Activated B cell treated with CpG ODN at 0.5 μM for 24 hours (primary cell): ENCODE measurements around the gene ZDHHC14. TPM values are rescaled to one million over a fixed set of nuclear protein-coding genes. Genes with fewer than 3 reads are reported as not detected.
"Not testable (repeated sequence)": the region's sequence is repeated elsewhere in the genome, so short reads cannot be mapped to it uniquely, and the experiment has no call there.

Source experiments
- ATAC-seq: fragments of 200-7000 bp; cut with Tn5 transposase; one replicate; pipeline ENCODE4 v1.10.0; 2021; ENCODE audit warnings: low read depth, mild to moderate bottlenecking, moderate library complexity
- CTCF ChIA-PET: fragments of 350-600 bp; sonication (Branson Sonifier 250); formaldehyde crosslinking; loops from one replicate; lab custom pipeline; 2021; ENCODE audit warnings: antibody characterized with exemption; lab: Charles Lee
- POLR2A ChIA-PET: fragments of 350-600 bp; sonication (Branson Sonifier 250); formaldehyde crosslinking; loops from one replicate; lab custom pipeline; 2021; ENCODE audit warnings: antibody characterized with exemption; lab: Charles Lee
- DNase-seq: peaks from one replicate; pipeline ENCODE4 v3.0.0; 2022
- H3K27ac Mint-ChIP-seq: one replicate; pipeline ENCODE4 v1.8.0; 2020; ENCODE audit warnings: mixed read lengths
- H3K27me3 Mint-ChIP-seq: one replicate; pipeline ENCODE4 v1.8.0; 2021; ENCODE audit warnings: mixed read lengths
- H3K36me3 Mint-ChIP-seq: one replicate; pipeline ENCODE4 v1.8.0; 2021; ENCODE audit warnings: low read depth, mixed read lengths
- H3K4me1 Mint-ChIP-seq: one replicate; pipeline ENCODE4 v1.8.0; 2021; ENCODE audit warnings: mixed read lengths
- H3K4me3 Mint-ChIP-seq: one replicate; pipeline ENCODE4 v1.8.0; 2020; ENCODE audit warnings: mild to moderate bottlenecking, mixed read lengths
- H3K9me3 Mint-ChIP-seq: one replicate; pipeline ENCODE4 v1.8.0; 2020; ENCODE audit warnings: mixed read lengths
- intact Hi-C: fragments of 100-400 bp; cut with micrococcal nuclease; formaldehyde crosslinking; loops from one replicate; pipeline ENCODE4 v1.15.1; 2024
- total RNA-seq: library from RNA; stranded (reverse); gene quantifications from 2 replicates; pipeline ENCODE4 v1.2.3, GENCODE V29; 2022
- TF ChIP-seq, protein P1 (sequence below): fragments of 200-600 bp; IDR thresholded peaks from one replicate; pipeline ENCODE4 v1.8.0; 2022; ENCODE audit warnings: antibody characterized with exemption, mild to moderate bottlenecking

Gene ZDHHC14
- total RNA-seq, 1 donor from 2014 or later: 25.3 TPM

DNA sequence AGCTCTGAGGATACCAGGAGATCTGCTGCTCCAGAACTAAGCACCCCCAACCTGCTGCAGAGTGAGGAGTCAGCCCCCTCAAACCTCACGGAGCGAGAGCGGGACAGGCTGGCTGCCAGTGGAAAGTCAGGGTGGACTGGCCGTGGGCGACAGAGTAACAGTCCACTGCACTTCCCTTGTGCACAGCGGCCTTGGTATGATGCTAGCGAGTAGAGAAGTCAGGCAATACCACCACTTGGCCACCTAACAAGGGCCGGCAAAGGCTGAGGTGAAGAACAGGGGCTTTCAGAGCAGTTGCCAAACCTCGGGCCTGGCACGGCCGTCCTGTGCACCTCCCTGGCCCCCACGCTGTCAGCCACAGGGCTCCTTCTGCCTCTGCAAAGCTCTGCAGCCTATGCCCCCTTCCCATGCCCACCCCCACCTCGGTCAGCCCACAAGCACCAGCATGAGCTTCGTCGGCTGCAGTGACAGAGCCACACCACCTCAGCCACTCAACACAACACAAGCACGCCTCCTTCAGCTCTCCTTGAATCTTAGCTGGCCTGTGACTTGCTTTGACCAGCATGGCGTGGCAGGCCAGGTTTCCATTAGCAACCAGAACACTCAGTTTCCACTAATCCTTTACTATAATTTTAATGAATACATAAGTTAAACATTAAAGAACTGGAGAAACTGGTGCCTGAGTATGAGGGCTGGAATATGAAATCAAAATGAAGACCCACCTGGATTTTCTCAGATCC, 314.5 kb downstream of the ZDHHC14 start:
- peaks cover 12% of the 10 kb centered on the region for H3K27me3 Mint-ChIP-seq
- ChIA-PET CTCF (no interaction called here), POLR2A (no interaction called here)
- TF ChIP-seq, protein P1, sequence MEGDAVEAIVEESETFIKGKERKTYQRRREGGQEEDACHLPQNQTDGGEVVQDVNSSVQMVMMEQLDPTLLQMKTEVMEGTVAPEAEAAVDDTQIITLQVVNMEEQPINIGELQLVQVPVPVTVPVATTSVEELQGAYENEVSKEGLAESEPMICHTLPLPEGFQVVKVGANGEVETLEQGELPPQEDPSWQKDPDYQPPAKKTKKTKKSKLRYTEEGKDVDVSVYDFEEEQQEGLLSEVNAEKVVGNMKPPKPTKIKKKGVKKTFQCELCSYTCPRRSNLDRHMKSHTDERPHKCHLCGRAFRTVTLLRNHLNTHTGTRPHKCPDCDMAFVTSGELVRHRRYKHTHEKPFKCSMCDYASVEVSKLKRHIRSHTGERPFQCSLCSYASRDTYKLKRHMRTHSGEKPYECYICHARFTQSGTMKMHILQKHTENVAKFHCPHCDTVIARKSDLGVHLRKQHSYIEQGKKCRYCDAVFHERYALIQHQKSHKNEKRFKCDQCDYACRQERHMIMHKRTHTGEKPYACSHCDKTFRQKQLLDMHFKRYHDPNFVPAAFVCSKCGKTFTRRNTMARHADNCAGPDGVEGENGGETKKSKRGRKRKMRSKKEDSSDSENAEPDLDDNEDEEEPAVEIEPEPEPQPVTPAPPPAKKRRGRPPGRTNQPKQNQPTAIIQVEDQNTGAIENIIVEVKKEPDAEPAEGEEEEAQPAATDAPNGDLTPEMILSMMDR: no peak
- intact Hi-C loops: no loop called here
- ATAC-seq (no peak), DNase-seq (no peak)
- H3K9me3 Mint-ChIP-seq: peaks cover 6% of the 10 kb centered on the region
- H3K27ac Mint-ChIP-seq: no peak overlapping the region
- no peaks in the 10 kb centered on the region for H3K4me1 Mint-ChIP-seq
- H3K4me3 Mint-ChIP-seq: no peak overlapping the region
- no peaks in the 10 kb centered on the region for H3K36me3 Mint-ChIP-seq

DNA sequence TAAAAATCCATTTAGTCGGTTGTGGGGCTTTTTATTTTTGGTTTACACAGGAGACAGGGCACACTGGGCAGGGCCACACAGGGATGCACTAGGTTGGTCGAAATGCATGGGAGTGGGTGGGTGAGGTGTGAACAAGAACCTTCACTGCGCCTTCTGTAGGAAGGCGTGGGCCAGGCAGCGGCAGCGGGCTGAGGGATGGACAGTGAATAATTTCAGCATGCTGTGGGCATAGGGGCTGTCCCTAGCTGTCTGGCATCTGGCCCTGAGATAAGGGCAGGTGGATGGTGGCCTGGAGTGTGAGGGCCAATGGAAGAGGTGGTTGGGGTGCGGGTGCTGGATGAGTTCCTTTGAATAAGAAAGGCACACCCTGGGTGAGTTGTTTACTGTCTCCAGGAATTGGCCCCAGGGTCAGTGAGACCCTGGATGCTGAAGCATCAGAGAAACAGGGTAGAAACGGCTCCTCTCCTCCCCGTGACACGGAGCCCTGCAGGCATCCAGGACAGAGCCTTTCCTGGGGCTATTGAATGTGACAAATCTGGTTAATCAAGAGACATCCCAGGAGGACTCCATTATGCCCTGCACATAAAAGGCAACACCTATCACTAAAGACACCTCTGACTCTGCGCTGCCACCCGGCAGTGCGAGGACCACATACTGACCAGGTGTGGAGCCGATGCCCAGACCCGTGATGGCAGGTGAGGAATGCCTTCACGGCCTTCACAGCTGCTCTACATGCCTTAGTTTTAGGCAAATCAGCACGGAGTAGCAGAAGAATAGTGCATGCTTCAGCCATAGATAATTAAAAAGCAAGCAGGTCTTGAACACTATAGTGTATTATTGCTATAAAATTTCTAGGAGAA, 319.0 kb downstream of the ZDHHC14 start:
- TF ChIP-seq, protein P1: no peak
- Mint-ChIP-seq H3K27me3 (peaks cover 13% of the 10 kb centered on the region), H3K36me3 (no peaks in the 10 kb centered on the region), H3K4me1 (no peaks in the 10 kb centered on the region), H3K4me3 (no peak overlapping the region), H3K27ac (no peak overlapping the region), H3K9me3 (peaks cover 6% of the 10 kb centered on the region)
- no peak for DNase-seq
- ChIA-PET CTCF (no interaction called here), POLR2A (no interaction called here)
- no peak for ATAC-seq
- intact Hi-C loops: no loop called here

DNA sequence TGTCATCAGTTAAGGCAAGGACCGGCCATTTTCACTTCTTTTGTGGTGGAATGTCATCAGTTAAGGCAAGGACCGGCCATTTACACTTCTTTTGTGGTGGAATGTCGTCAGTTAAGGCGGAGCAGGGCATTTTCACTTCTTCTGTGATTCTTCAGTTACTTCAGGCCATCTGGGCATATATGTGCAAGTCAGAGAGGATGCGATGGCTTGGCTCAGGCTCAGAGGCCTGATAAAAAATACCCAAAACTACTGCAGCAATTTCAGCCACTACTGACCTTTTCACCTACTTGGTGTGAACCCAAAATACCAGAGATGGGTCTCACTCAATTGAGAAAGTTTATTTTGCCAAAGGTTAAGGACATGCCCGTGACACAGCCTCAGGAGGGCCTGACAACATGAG, 325.4 kb downstream of the ZDHHC14 start:
- CTCF ChIA-PET, intact Hi-C loops, ATAC-seq, H3K27ac Mint-ChIP-seq, H3K4me1 Mint-ChIP-seq, H3K27me3 Mint-ChIP-seq, DNase-seq, H3K4me3 Mint-ChIP-seq, H3K36me3 Mint-ChIP-seq, POLR2A ChIA-PET, H3K9me3 Mint-ChIP-seq: not testable (repeated sequence)

DNA sequence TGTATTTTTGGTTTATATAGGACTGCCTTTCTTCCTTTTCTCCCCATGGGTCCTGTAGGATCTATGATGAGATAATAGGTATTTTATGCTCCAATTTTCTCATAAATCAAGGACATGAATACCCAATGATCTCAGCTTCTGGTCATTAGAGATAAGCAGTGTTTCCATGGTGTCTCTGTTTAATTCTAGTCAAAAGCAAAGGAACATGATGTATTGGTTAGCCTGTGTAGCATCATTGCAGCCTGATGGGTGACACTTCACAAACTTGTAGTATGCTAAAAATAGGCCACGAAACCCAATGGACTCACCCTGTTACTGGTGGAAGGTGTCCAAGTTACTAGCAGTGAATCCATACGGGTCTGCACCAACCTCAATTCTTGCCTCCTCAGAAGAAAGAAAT, 325.9 kb downstream of the ZDHHC14 start:
- DNase-seq (no peak), ATAC-seq (no peak)
- Mint-ChIP-seq H3K27me3 (peaks cover 8% of the 10 kb centered on the region), H3K27ac (no peak overlapping the region), H3K4me3 (no peak overlapping the region), H3K36me3 (no peaks in the 10 kb centered on the region), H3K4me1 (no peaks in the 10 kb centered on the region), H3K9me3 (no peaks in the 10 kb centered on the region)
- intact Hi-C loops: no loop called here
- TF ChIP-seq, protein P1: no peak
- CTCF ChIA-PET: no interaction called here
- POLR2A ChIA-PET: no interaction called here

DNA sequence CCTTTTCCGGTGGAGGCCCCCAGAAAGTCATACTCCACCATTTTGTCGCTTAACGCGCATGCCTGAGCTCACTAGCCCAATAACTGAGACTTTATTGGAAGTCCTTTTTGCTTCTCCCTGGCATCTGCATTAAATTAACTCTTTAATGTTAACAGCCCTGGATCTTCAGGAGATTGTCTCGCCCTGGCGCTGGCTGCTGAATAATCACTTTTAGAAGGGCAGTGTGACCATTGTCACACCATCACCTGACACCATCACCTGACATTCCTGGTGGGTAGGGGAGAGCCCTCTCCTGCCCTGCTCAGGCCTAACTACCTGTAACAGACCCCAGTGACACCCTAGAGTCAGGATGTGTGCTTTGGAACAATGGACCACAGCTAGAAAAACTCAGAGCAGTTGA, 326.6 kb downstream of the ZDHHC14 start:
- CTCF ChIA-PET: no interaction called here
- Mint-ChIP-seq H3K4me3 (no peak overlapping the region), H3K4me1 (no peaks in the 10 kb centered on the region), H3K36me3 (no peaks in the 10 kb centered on the region), H3K27ac (no peak overlapping the region), H3K27me3 (peaks cover 8% of the 10 kb centered on the region), H3K9me3 (no peaks in the 10 kb centered on the region)
- DNase-seq: no peak
- TF ChIP-seq, protein P1: no peak
- intact Hi-C loops: no loop called here
- POLR2A ChIA-PET: no interaction called here
- no peak for ATAC-seq
